IPS DF 4.7 (cell line): Measurements from ENCODE around the gene FYTTD1.
"Not testable (repeated sequence)": the region's sequence is repeated elsewhere in the genome, so short reads cannot be mapped to it uniquely, and the experiment has no call there.

Source experiments
- DNase-seq: peaks from one replicate; pipeline ENCODE4 v3.0.0-alpha.2; 2013; ENCODE audit warnings: low spot score; ENCODE audit errors: extremely low read depth

Gene FYTTD1, protein sequence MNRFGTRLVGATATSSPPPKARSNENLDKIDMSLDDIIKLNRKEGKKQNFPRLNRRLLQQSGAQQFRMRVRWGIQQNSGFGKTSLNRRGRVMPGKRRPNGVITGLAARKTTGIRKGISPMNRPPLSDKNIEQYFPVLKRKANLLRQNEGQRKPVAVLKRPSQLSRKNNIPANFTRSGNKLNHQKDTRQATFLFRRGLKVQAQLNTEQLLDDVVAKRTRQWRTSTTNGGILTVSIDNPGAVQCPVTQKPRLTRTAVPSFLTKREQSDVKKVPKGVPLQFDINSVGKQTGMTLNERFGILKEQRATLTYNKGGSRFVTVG

DNA sequence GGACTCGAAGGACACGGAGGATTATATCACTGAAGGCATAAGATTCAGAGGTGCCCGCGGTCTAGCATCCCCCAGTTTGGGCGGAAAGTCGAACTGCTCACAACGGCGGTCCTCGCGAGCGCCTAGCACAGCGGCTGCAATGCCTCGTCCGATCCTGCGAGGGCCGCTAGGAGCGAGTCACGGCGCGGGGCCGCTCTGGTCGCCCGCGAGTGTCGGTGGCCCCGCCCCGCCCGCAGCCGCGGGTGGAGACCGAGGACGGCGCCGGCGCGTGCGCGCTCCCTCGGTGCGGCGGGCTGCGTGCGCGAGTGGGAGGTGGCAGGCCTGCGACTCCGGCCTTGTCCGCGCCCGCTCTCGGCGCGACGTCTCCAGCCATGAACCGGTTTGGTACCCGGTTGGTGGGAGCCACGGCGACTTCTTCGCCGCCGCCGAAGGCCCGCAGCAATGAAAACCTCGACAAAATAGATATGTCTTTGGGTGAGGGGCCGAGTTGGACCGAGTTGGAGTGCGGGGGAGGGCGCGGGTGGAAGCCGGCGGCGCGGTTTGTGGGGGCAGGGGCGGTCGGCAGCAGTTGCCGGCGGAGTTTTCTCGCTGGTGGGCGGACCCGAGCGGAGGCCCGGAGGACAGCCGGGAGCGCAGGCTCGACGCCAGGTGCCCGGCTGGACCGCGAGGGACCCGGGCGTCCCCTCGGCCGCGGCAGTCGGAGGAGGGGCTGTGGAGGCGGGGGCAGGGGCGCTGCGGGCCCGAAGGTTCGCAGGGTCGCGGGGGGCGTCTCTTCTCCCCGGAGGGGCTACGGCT, at the start of gene FYTTD1:
FYTTD1 (plus strand) TSS at position 283 of the 795 bp plus-strand sequence; CDS start at position 372, 89 bp downstream.
- DNase-seq, result no peak

DNA sequence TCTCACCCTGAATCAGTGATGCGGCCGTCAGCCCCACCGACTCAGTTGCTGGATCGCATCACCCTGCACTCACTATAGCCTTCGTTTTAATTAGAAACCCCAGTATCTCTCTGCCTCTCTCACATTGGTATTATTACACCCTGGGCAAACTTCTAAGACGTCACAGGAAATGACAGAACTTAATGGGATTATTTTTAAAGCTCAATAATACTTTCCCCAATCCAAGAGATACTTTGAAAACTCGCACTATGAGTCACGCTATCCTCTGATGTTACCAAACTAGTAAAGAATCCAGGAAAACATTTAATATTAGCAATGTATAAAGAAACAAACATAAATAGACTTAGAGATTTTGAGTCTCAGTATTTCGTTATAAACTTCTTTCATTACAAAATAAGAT, 49.6 kb upstream of the FYTTD1 start:
- DNase-seq, result no peak

DNA sequence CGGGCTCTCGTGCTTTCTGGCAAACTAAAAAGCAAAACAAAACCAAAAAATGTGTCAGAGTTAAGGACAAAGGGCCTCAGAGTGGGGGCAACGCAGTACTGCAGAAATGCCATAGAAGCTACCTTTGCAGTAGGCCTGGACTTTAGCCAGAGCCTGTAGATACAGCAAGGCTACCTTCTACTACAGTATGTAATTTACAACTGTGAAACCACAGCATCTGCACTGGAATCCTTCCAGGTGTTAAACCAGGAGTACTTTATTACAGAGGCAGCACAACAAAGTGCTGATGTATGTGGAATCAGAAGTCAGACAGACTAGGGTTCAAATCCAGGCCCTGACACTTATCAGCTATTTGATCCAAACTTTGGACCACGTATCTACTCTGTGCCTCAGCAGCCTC, 47.8 kb upstream of the FYTTD1 start:
- DNase-seq, result no peak

DNA sequence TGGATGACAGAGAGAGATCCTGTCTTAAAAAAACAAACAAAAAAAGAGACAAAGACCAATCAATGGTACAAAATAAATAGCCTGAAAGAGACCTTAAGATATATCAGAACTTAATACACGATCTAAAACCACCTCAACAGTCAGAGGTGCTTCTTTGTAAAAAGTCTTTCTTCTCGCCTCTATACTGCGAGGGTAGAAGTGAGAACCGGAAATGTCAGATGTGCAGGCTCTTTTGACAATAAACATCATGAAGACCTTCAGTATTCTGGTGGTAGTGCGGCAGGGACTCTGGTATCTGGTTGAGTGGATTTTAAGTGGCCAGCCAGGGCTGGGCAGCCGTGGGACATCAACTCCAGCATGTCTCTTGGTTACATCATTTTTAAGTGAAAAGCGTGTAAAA, 43.0 kb upstream of the FYTTD1 start:
- DNase-seq, result no peak

DNA sequence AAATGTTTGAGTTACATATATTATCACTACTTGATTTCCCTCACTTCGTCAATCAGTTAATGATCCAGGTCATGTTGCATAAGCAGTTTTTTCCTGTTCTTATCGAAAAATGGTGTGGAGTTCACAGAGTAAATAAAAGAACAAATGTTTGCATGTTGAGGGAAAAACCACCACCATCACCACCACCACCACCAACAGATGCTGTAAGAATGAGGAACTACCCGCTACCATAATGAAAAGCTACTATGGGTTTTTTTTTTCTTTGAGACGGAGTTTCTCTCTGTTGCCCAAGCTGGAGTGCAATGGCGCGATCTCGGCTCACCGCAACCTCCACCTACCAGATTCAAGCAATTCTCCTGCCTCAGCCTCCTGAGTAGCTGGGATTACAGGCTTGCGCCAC, 40.5 kb upstream of the FYTTD1 start:
- no peak for DNase-seq

DNA sequence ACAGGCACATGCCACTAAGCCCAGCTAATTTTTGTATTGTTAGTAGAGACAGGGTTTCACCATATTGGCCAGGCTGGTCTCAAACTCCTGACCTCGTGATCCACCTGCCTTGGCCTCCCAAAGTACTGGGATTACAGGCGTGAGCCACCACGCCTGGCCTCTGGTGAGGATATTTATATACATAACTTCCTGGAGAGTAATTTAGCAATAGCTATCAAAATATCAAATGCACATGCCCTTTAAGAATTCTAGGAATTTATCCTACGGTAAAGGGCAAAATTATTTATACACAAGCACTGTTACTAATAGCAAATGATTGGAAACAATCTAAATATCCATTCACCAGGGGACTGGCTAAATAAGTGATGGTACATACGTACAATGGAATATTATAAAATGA, 38.7 kb upstream of the FYTTD1 start:
- not testable (repeated sequence) for DNase-seq

DNA sequence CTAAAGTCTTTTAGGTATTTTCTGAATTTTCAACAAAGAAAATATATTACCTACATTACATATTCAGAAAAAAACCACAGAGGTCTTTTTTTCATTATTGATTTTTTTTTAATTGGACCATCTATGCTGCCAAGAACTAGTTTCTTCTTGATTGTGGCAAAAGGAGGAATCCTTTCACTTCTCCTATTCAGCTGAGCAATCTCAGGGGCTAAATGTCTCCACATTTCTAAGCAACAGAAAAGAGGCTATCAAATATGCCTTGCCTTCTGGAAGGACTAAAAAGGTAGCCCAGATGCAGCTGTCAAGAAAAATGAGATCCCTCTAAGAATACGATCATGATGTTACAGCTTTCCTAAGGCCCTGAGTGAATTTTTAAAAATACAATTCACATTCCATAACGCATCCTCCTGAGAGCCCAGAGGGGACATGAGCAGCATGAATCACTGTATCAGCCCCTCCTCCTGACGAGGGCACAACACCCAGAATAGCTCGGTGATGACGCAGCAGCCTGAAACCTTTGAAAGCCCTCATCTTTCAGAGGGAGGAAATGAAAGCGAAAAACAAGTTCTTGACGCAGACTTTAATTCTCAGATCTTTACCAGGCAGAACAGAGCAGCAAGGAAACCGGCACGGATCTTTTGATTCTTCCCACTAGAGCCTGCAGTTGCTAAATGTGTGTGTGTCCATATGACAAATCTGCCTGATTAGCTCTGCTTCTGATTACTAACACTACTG, 37.5 kb upstream of the FYTTD1 start:
- peak; percentile 36 for DNase-seq

DNA sequence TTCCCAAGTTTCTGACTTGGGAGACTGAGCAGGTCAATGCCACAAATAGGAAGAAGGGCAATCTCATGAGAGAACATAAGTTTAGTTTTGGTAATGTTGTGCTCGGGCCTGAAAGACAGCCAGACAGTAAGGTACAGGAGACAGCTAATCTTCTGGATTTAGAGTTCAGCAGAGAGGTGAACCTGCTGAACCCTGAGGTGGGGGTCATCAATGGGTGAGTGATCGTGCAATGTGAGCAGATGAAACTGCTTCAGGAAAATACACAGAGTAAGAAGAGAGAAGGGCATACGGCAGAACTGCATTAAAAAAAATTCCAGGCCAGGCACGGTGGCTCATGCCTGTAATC, 36.2 kb upstream of the FYTTD1 start:
- no peak for DNase-seq

DNA sequence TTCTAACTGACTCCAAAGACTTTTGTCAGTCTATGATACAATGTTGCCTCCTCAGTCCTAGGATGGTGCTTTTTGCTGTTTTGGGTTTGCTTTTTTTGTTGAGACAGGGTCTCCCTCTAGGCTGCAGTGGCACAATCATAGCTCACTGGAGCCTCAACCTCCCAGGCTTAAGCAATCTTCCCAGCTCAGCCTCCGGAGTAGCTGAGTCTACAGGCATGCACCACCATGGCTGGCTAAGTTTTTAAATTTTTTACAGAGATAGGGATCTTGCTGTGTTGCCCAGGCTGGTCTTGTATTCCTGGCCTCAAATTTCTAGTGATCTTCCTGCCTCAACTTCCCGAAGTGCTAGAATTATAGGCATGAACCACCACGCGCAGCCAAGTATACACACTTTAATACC, 35.4 kb upstream of the FYTTD1 start:
- no peak for DNase-seq

DNA sequence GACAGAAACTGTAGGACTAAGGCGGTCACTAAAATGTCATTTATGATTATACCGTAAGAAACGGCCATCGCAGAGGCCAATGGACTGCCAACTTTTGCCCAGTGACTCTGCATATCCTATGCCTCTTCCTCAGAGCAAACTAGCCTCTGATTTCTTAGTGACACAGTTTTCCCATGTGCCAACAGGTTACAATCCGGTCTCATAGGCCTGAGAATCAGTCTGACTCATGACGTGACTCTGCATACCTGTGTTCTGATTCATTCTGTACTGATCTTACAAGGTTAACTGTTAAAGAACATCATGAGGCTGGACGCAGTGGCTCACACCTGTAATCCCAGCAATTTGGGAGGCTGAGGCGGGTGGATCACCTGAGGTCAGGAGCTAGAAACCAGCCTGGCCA, 30.8 kb upstream of the FYTTD1 start:
- no peak for DNase-seq

DNA sequence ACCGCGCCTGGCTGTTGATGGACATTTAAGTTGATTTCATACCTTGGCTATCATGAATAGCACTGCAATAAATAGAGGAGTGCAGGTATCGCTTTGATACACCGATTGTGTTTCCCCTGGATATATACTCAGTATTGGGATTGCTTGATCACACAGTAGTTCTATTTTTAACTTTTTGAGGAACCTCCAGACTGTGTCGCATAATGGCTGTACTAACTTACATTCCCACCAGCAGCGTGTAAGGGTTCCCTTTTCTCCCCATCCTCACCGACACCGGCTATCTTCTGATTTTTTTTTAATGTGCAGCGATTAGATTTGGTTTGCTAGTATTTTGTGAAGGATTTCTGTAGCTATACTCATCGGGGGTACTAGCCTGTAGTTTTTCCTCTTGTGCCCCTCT, 29.0 kb upstream of the FYTTD1 start:
- DNase-seq, result no peak

DNA sequence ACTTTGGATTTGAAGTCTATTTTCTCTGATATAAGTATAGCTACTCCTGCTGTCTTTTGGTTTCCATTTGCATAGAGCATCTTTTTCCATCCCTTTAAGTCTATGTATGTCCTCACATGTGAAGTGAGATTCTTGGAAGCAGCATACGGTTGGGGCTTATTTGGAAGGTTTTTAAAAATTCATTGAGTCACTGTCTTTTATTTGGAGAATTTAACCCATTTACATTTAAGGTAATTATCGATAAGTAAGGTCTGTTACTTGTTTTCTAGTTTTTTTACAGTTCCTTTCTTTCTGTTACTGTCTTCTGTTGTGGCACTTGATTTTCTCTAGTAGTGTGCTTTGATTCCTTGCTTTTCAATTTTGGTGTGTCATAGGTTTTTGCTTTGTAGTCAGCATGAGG, 26.9 kb upstream of the FYTTD1 start:
- DNase-seq, result no peak

DNA sequence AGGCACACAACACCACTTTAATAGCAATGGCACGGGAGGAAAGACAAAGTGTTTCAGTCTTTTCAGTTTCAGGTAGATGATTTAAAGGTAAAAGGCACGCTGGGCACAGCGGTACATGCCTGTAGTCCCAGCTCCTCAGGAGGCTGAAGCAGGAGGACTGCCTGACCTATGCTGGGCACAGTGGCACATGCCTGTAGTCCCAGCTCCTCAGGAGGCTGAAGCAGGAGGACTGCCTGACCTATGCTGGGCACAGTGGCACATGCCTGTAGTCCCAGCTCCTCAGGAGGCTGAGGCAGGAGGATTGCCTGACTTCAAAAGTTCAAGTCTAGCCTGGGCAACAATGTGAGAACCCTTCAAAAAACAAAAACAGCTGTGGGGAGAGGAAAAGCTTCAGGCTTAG, 21.8 kb upstream of the FYTTD1 start:
- DNase-seq, result not testable (repeated sequence)

DNA sequence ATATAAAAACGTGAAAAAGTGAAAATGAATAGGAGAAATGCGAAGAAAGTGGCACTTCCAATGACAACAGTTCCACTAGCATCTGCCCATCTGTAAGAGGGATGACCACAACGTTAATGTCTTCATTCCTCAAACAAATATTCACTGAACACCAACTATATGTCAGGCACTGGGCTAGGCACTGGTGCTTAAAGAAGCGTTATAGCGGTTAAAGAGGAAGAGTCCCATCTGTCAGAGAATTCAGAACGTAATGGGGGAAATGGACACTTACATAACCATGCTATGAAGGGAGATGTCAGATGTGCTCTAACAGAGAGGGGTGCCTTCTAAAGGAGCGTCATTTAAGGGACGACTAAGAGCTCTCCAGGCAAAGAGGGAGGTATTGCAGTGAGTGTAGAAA, 21.2 kb upstream of the FYTTD1 start:
- DNase-seq, result no peak

DNA sequence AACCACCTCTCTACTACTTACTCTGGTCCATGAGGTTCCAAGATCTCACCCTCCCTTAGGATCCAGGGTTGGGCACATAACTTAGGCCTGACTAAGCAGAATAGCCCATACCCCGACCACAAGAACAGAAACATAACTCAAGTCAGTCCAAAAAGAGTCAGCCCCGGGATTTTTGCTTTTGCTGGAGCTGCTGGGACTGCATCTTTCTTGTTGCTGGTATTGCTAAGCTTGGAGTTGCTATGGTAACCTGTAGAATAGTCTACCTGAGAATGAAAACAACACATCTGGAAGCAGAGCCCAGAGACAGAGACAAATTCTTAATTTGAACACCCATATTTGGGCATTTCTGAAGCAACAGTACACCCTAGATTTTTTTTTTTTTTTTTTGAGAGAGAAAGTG, 19.5 kb upstream of the FYTTD1 start:
- no peak for DNase-seq

DNA sequence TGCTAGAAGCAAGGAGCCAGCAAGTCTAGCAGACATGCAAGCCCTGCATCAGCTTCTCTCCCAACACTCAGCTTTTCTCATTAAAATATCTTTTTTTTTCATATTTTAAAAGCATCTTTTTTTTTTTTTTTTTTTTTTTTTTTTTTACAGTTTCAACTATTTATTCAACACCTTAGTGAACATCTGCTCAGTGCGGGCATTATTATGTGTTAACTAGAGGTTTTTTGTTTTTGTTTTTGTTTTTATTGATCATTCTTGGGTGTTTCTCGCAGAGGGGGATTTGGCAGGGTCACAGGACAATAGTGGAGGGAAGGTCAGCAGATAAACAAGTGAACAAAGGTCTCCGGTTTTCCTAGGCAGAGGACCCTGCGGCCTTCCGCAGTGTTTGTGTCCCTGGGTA, 18.9 kb upstream of the FYTTD1 start:
- DNase-seq, result not testable (repeated sequence)

DNA sequence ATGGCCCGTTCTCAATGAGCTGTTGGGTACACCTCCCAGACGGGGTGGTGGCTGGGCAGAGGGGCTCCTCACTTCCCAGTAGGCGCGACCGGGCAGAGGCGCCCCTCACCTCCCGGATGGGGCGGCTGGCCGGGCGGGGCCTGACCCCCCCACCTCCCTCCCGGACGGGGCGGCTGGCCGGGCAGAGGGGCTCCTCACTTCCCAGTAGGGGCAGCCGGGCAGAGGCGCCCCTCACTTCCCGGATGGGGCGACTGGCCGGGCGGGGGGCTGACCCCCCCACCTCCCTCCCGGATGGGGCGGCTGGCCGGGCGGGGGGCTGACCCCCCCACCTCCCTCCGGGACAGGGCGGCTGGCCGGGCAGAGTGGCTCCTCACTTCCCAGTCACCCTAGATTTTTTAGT, 18.2 kb upstream of the FYTTD1 start:
- DNase-seq, result not testable (repeated sequence)

DNA sequence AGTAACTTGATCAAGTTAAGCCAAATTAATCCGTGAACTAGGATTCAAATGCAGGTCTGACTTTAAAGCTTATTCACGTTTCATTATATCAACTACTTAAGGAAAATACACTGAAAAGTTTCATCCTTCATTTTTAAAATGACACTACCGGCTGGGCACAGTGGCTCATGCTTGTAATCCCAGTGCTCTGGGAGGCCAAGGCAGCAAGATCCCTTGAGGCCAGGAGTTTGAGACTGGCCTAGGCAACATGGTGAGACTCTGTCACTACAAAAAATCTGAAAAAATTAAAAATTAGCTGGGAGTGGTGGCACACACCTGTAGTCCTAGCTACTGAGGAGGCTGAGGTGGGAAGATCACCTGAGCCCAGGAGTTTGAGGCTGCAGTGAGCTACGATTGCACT, 16.6 kb upstream of the FYTTD1 start:
- no peak for DNase-seq

DNA sequence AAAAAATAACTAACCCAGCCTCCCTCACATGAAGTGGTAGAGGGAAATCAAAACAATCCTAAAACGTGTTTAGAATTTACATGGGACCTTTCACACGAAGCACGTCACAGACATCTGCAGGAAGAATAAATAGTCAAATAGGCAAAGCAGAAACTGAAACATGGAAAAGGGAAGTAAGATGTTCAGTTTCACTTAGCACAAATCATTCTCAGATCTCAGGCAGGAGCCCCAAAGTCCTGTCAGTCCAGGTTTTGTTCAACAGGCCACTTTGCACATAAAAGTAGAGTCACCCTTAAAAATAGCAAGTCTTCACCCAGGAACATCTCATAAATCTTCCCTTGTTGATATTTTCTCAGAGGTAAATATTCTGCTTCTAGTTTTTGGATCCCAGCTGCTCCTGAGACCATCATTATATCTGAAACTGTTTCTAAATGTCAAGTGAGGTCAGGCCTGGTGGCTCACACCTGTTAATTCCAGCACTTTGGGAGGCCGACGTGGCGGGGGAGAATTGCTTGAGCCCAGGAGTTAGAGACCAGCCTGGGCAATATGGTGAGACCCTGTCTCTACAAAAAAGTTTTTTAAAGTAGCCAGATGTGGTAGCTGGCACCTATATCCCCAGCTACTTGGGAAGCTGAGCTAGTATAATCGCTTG, 14.9 kb upstream of the FYTTD1 start:
- DNase-seq, result no peak

DNA sequence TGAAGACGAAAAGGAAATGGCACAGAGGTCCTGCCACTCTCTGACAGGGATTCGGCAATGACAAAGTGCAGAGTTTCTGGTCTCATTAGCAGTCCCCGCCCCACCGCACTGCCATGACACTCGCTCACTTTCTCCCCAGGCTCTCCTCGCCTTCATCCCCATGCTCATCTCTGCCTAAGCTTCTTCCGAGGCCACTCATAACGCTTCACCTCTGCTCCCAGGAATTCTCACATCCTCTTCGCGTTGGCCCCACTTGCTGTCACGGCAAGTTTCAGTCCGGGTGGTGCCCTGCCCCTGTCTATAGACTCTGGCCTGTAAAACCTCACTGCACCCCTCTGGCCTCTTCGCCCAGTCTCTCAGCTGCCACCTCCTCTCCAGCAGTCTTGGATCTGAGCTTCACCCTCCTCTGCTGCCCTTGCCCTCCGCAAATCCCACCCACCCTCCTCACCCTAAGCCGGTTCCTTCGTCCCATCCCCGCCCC, 13.6 kb upstream of the FYTTD1 start:
- no peak for DNase-seq

DNA sequence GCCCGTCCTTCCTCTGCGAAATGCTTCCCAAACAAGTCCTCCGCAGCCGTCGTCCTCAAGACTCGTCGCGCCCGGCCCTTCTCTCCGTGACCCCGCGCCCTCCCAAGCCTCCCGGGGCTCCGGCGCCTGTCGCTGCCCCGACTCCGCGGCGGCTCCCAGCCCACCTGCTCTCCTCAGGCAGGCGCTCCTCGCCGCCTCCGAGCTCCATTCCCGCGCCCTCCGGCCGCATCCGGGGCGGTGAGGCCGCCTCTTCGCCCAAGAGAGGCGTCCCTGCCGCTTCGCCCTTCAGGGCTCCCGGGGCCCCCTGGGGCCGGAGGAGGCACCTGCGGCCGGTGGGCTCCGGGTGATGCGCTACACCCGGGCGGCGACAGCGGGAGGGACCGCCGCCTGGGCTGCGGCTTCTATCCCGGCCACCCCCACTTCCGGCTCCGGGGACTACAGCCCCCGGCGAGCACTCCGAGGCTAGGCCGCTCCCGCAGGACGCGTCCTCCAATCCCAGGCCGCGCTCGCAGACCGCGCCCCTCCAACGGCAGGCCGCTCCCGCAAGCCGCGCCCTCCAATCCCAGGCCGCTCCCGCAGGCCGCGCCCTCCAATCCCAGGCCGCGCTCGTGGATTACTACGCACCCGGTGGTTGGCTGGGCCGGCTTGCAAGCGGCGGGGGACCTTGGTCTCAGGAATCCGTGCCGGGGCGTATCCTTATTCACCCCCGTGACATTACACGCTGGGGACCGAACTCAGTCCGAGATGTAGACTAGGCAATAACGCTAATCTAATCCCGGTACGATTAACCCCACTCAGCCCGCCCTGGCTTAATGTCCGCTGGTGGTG, 13.0 kb upstream of the FYTTD1 start, which contains the start of gene RUBCN:
RUBCN (minus strand) TSS at position 414 of the 828 bp plus-strand sequence; CDS start at position 229, 185 bp downstream.
- DNase-seq, result peak; percentile 76
